ENCODE results near the gene ASB18.

ASB18 gene

GRCh38 chr2:236241181-236242056 lies 22.8 kb downstream of the ASB18 start:
- DNase-seq, result no peak

GRCh38 chr2:236240228-236240990 lies 23.8 kb downstream of the ASB18 start:
- peak in 2 of 51 donors; percentile 6 to 24 for DNase-seq

- DNase-seq, result no peak
Measured at GRCh38 chr2:236239276-236240065, 24.7 kb downstream of the ASB18 start.

- DNase-seq, result no peak
Measured at GRCh38 chr2:236238751-236239150, 25.5 kb downstream of the ASB18 start.

- no peak for DNase-seq
Measured at GRCh38 chr2:236237468-236238190, 26.6 kb downstream of the ASB18 start.

GRCh38 chr2:236236559-236237452 lies 27.4 kb downstream of the ASB18 start:
- DNase-seq, result no peak

- no peak for DNase-seq
Measured at GRCh38 chr2:236229186-236229585, 35.0 kb downstream of the ASB18 start.

- no peak for DNase-seq
Measured at GRCh38 chr2:236223675-236224074, 40.5 kb downstream of the ASB18 start.

GRCh38 chr2:236221798-236222197 lies 42.4 kb downstream of the ASB18 start:
- DNase-seq, result no peak

- DNase-seq, result no peak
Measured at GRCh38 chr2:236219411-236219810, 44.8 kb downstream of the ASB18 start.

GRCh38 chr2:236217926-236218325 lies 46.3 kb downstream of the ASB18 start:
- no peak for DNase-seq

GRCh38 chr2:236216711-236217110 lies 47.5 kb downstream of the ASB18 start:
- no peak for DNase-seq

GRCh38 chr2:236215761-236216333 lies 48.4 kb downstream of the ASB18 start:
- no peak for DNase-seq

GRCh38 chr2:236215196-236215595 lies 49.0 kb downstream of the ASB18 start:
- no peak for DNase-seq

- DNase-seq, result no peak
Measured at GRCh38 chr2:236214376-236214995, 49.7 kb downstream of the ASB18 start.

- no peak for DNase-seq
Measured at GRCh38 chr2:236211296-236211695, 52.9 kb downstream of the ASB18 start.

- no peak for DNase-seq
Measured at GRCh38 chr2:236210536-236210935, 53.7 kb downstream of the ASB18 start.

GRCh38 chr2:236209996-236210395 lies 54.2 kb downstream of the ASB18 start:
- peak in 1 of 51 donors; percentile 6 for DNase-seq

GRCh38 chr2:236209535-236209934 lies 54.7 kb downstream of the ASB18 start:
- DNase-seq, result no peak
